ENCODE data around the gene NFKBIB. TPM values are rescaled to one million over a fixed set of nuclear protein-coding genes. Genes with fewer than 3 reads are reported as not detected.

The NFKBIB gene
- total RNA-seq, 1 experiment from 2014 or later, result 101 TPM

- DNase-seq (ENCODE audit: low spot score), result no peak
Measured at GRCh38 chr19:38904581-38905539, 5.1 kb downstream of the NFKBIB start.

DNA sequence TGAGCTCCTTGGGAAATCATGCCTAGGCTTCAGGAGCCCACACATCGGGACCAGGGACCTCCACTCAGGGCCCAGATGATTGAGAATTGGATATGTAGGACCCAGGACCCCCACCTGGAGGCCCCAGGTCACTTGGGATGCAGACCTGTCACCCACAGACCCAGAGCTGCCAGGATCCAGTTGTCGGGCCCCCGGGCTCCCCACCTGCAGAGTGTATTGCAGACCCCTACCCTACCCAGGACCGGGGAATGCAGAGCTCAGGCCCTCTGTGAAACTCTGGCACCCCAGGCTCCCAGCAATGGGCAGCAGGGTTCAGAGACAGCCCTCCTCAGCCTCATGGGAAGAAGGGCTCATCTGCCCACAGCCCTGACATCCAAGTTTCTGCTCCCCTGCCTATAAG, 5.9 kb downstream of the NFKBIB start:
- no peak for DNase-seq (ENCODE audit: low spot score)

DNA sequence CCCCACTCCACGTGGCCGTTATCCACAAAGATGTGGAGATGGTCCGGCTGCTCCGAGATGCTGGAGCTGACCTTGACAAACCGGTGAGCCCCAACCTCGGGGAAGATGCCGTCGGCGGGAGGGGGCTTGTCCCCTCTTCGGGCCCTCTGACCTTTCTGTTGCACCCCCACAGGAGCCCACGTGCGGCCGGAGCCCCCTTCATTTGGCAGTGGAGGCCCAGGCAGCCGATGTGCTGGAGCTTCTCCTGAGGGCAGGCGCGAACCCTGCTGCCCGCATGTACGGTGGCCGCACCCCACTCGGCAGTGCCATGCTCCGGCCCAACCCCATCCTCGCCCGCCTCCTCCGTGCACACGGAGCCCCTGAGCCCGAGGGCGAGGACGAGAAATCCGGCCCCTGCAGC, 7.5 kb downstream of the NFKBIB start:
- DNase-seq (ENCODE audit: low spot score), result no peak

GRCh38 chr19:38907670-38908069, 7.9 kb downstream of the NFKBIB start:
- no peak for DNase-seq (ENCODE audit: low spot score)

- no peak for DNase-seq (ENCODE audit: low spot score)
Measured at GRCh38 chr19:38908911-38909310, 9.1 kb downstream of the NFKBIB start.

- DNase-seq (ENCODE audit: low spot score), result no peak
Measured at GRCh38 chr19:38910488-38910887, 10.7 kb downstream of the NFKBIB start.

GRCh38 chr19:38911388-38912001, 11.7 kb downstream of the NFKBIB start:
- DNase-seq (ENCODE audit: low spot score), result no peak

- DNase-seq (ENCODE audit: low spot score), result no peak
Measured at GRCh38 chr19:38912600-38913514, 13.1 kb downstream of the NFKBIB start.

GRCh38 chr19:38913958-38914357, 14.2 kb downstream of the NFKBIB start:
- no peak for DNase-seq (ENCODE audit: low spot score)

DNA sequence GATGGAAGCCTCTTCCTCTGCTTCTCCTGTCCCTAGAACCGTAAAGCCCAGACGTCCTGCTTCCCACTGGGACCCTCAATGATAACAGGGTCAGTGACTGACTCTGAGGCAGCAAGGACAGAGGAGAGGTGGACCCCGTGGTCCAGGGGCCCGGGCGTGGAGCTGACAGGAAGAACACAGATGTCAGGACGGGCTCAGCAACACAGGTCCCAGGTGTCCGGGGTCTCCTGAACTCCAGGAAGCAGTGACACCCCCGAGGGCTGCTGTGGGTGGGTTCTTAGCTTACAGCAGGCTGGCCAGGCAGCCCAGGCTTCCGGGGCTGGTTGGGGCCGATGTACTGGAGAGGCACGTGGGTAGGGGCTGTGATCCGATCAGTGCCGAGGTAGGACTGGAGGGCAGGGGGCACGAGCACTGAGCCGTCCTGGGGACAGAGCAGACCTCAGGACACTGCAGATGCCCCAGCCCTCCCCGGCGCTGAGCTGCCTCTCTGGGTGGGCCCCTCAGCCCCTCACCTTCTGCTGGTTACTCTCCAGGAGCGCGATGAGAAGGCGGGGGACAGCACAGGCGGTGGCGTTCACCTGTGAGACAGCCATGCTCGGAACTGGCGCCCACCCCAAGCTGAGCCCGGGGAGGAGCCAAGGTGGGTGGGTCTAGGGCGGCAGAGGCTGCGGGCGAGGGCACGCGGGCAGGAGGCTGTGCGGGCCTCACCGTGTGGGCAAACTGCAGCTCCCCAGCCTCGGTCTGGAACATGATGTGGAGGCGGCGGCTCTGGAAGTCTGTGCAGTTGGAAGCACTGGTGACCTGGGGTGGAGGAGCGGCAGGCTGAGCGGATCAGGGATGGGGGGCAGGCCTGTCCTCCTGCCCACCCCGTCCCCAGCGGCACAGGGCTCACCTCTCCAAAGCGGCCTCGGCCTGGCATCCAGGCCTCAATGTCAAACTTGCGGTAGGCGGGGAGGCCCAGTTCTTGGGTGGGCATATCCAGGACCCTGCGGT, 15.9 kb downstream of the NFKBIB start:
- DNase-seq (ENCODE audit: low spot score), result no peak

GRCh38 chr19:38917516-38917915, 17.7 kb downstream of the NFKBIB start:
- no peak for DNase-seq (ENCODE audit: low spot score)

- DNase-seq (ENCODE audit: low spot score), result peak; percentile 83
Measured at GRCh38 chr19:38917921-38918491, 18.2 kb downstream of the NFKBIB start.

DNA sequence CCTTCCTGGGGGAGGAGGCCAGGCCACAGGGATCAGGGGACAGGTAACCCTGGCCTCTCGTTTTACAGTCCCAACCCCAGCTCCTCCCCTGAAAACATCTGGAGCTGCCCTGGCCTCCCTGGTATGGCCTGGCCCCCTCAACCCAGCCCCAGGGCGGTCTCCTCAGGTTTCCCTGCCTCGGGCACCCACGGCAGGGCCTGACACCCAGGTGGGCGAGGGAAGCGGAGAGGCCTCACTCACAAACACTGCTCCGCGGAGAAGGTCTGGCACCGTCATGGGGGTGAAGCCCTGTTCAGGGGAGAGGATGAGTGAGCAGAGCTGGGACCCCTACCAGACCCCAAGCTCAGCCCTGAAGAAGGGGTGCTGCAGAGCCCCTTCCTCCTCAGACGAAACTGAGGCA, 18.8 kb downstream of the NFKBIB start:
- DNase-seq (ENCODE audit: low spot score), result no peak

DNA sequence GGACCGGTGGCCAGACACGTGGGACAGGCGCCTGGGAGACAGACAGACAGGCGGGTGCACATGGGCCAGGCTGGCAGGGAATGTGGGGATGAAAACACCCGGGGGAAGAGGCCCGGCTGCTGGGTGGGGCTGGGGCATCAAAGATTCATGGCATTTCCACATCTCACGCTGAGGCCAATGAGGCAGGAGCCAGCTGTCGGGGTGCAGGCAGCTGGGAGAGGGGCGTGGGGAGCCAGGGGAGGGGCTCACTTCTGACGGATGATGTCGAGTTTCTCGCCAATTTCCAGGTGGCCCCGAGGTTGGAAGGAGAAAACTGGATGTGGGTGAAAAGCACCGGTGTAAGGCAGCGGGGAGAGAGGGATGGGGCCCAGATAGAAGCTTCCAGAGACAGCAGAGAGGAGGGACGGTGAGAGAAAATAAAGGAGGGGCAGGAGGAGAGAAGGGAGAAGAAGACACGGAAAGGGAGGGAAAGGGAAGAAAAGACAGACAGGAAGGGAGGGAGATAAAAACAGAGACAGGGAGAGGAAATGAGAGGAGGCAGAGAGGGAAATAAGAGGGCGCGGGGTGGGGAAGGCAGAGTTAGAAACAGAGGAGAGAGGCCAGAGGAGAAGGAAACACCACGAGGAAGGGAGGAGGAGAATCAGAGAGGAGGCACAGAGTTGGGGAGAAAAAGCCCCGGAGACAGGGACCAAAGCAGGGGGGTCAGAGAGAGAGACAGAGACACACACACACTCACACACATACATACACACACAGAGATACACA, 20.2 kb downstream of the NFKBIB start:
- no peak for DNase-seq (ENCODE audit: low spot score)

- no peak for DNase-seq (ENCODE audit: low spot score)
Measured at GRCh38 chr19:38920602-38921419, 21.0 kb downstream of the NFKBIB start.

DNA sequence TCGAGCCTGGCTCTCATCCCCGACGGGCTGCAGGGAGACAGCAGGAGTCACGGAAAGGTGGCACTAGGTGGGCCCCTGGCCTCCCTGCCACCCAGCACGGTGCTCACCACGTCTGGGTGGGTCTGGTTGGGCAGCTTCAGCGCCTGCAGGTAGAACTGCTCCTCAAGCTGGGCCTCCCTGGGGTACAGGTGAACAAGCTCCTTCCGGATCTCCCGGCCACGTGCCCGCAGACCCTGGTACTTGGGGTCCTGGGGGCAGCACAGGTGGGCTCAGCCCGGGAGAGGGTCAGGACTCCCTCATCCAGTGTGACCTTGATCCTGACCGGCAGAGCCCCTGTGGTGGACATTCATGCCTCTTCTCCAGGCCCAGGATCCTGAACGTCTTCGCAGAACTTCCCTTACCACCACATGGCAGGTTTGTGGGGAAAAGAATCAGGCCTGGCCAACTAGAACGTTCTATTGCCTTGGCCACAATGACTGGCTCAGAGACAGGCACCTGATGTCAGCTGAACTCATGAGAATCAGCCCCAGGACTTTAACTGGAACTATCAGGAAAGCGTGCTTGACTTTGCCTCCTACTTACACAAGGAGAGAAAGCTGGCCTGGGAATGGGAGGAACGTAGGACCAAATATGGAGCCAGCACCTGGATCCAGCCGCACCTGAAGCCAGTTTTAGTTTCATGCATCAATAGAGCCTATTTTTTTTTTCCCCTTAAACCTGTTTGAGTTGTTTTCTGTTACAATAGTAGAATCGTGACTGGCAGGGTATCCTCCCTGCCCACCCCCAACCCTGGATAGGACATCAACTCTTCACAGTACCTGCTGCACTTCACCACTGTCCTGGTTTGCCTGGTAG, 21.9 kb downstream of the NFKBIB start:
- no peak for DNase-seq (ENCODE audit: low spot score)

DNA sequence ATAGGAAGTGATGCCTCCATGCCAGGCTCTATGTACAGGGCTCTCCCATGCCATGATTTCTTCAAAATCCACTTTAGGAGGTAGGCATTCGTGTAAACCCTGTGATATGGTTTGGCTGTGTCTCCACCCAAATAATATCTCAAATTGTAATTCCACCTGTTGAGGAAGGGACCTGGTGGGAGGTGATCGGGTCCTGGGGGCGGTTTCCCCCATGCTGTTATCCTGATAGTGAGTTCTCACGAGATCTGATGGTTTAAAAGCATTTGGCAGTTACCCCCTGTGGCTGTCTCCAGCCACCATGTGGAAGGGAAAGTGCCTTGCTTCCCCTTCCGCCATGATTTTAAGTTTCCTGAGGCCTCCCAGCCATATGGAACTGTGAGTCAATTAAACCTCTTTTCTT, 22.7 kb downstream of the NFKBIB start:
- DNase-seq (ENCODE audit: low spot score), result no peak

GRCh38 chr19:38924388-38924787, 24.6 kb downstream of the NFKBIB start:
- no peak for DNase-seq (ENCODE audit: low spot score)
